GM12873 (cell line): ENCODE data around the gene KHK.

Experiments used
- CTCF ChIP-seq: IDR thresholded peaks from 2 replicates; pipeline ENCODE4 v1.5.1; 2012; ENCODE audit warnings: low read depth, mild to moderate bottlenecking, moderate library complexity, low read length, control low read depth; ENCODE audit not compliant: insufficient read depth; ENCODE audit errors: missing control alignments

KHK gene

GRCh38 chr2:27149570-27150405, 63.2 kb downstream of the KHK start:
- no peak for TF ChIP-seq CTCF
